ENCODE data around the gene F10.

Gene F10

GRCh38 chr13:113169277-113170272 is 47.0 kb downstream of the F10 start:
- DNase-seq (ENCODE audit: low read depth in 3 of 3) = no peak

- no peak for DNase-seq (ENCODE audit: low read depth in 3 of 3)
These were observed 47.9 kb downstream of the F10 start for GRCh38 chr13:113170511-113170910.

GRCh38 chr13:113171250-113172125 is 48.9 kb downstream of the F10 start:
- no peak for DNase-seq (ENCODE audit: low read depth in 3 of 3)

- DNase-seq (ENCODE audit: low read depth in 3 of 3) = no peak
These were observed 49.9 kb downstream of the F10 start for GRCh38 chr13:113172419-113172926.

GRCh38 chr13:113176280-113176679 is 53.7 kb downstream of the F10 start:
- peak in 2 of 3 experiments; percentile 45 to 56 for DNase-seq (ENCODE audit: low read depth in 3 of 3)

GRCh38 chr13:113176822-113177221 is 54.2 kb downstream of the F10 start:
- no peak for DNase-seq (ENCODE audit: low read depth in 3 of 3)

GRCh38 chr13:113178070-113178895 is 55.7 kb downstream of the F10 start:
- DNase-seq (ENCODE audit: low read depth in 3 of 3) = no peak

GRCh38 chr13:113178896-113179167 is 56.2 kb downstream of the F10 start:
- DNase-seq (ENCODE audit: low read depth in 3 of 3) = no peak

GRCh38 chr13:113179374-113180230 is 57.0 kb downstream of the F10 start:
- DNase-seq (ENCODE audit: low read depth in 3 of 3) = no peak

- DNase-seq (ENCODE audit: low read depth in 3 of 3) = no peak
These were observed 59.4 kb downstream of the F10 start for GRCh38 chr13:113182046-113182445.

- no peak for DNase-seq (ENCODE audit: low read depth in 3 of 3)
These were observed 61.0 kb downstream of the F10 start for GRCh38 chr13:113183450-113184129.

- no peak for DNase-seq (ENCODE audit: low read depth in 3 of 3)
These were observed 62.2 kb downstream of the F10 start for GRCh38 chr13:113184568-113185440.

GRCh38 chr13:113186061-113186900 is 63.7 kb downstream of the F10 start:
- no peak for DNase-seq (ENCODE audit: low read depth in 3 of 3)

GRCh38 chr13:113187263-113187669 is 64.7 kb downstream of the F10 start:
- DNase-seq (ENCODE audit: low read depth in 3 of 3) = peak in 2 of 3 experiments; percentile 36 to 52

- DNase-seq (ENCODE audit: low read depth in 3 of 3) = no peak
These were observed 65.5 kb downstream of the F10 start for GRCh38 chr13:113187883-113188665.

- DNase-seq (ENCODE audit: low read depth in 3 of 3) = no peak
These were observed 67.6 kb downstream of the F10 start for GRCh38 chr13:113190181-113190580.

- no peak for DNase-seq (ENCODE audit: low read depth in 3 of 3)
These were observed 69.7 kb downstream of the F10 start for GRCh38 chr13:113192279-113192678.

Measured in stimulated activated CD4-positive, alpha-beta T cell treated with anti-CD3 and anti-CD28 coated beads, TNF-alpha, amount 100 ng/mL, for 4 hours (primary cell).